GM23248 (cell line): ENCODE results near the gene TRAF2. TPM values are rescaled to one million over a fixed set of nuclear protein-coding genes. Genes with fewer than 3 reads are reported as not detected.
A peak's percentile ranks its signal among the peaks of the same experiment; 100 is the strongest.

Experiments
- DNase-seq: peaks from one replicate; pipeline ENCODE4 v3.0.0-alpha.2; 2015
- H2AFZ ChIP-seq: fragments of 200-600 bp; sonication (generic); 2 replicates; pipeline ENCODE4 v1.6.1; 2016; ENCODE audit warnings: antibody characterized with exemption
- H3F3A ChIP-seq: fragments of 200-600 bp; sonication (generic); 2 replicates; pipeline ENCODE4 v1.6.1; 2016; ENCODE audit warnings: mild to moderate bottlenecking, antibody characterized with exemption, mixed run types; ENCODE audit not compliant: insufficient read depth
- H3K27ac ChIP-seq: fragments of 200-600 bp; sonication (generic); 2 replicates; pipeline ENCODE4 v1.5.1; 2016; ENCODE audit warnings: mild to moderate bottlenecking
- H3K27me3 ChIP-seq: fragments of 200-600 bp; sonication (generic); replicated peaks from 2 replicates; pipeline ENCODE4 v1.6.1; 2016; ENCODE audit warnings: mild to moderate bottlenecking; ENCODE audit not compliant: insufficient read depth
- H3K36me3 ChIP-seq: fragments of 200-600 bp; sonication (generic); 2 replicates; pipeline ENCODE4 v1.6.1; 2016; ENCODE audit warnings: low read depth, mild to moderate bottlenecking
- H3K4me1 ChIP-seq: fragments of 200-600 bp; sonication (generic); 2 replicates; pipeline ENCODE4 v1.6.1; 2016; ENCODE audit warnings: mild to moderate bottlenecking; ENCODE audit not compliant: insufficient read depth
- H3K4me2 ChIP-seq: fragments of 200-600 bp; sonication (generic); one replicate; pipeline ENCODE4 v1.6.1; 2016; ENCODE audit warnings: mild to moderate bottlenecking; ENCODE audit not compliant: unreplicated experiment
- H3K4me3 ChIP-seq: fragments of 200-600 bp; sonication (generic); 2 replicates; pipeline ENCODE4 v1.5.1; 2016; ENCODE audit warnings: mild to moderate bottlenecking
- H3K79me2 ChIP-seq: fragments of 200-600 bp; sonication (generic); 2 replicates; pipeline ENCODE4 v1.6.1; 2016; ENCODE audit warnings: mild to moderate bottlenecking; ENCODE audit not compliant: insufficient read depth
- H3K9ac ChIP-seq: fragments of 200-600 bp; sonication (generic); 2 replicates; pipeline ENCODE4 v1.6.1; 2016; ENCODE audit warnings: mild to moderate bottlenecking
- H3K9me2 ChIP-seq: fragments of 200-600 bp; sonication (generic); 2 replicates; pipeline ENCODE4 v1.6.1; 2016; ENCODE audit warnings: mixed run types, mild to moderate bottlenecking, moderate library complexity; ENCODE audit not compliant: insufficient read depth
- H3K9me3 ChIP-seq: fragments of 200-600 bp; sonication (generic); one replicate; pipeline ENCODE4 v1.6.1; 2017; ENCODE audit warnings: low read depth
- H4K20me1 ChIP-seq: fragments of 200-600 bp; sonication (generic); 2 replicates; pipeline ENCODE4 v1.6.0; 2016; ENCODE audit not compliant: insufficient read depth
- EZH2 ChIP-seq: fragments of 200-600 bp; sonication (generic); IDR thresholded peaks from 2 replicates; pipeline ENCODE4 v1.6.1; 2018; ENCODE audit warnings: antibody characterized with exemption, mild to moderate bottlenecking; ENCODE audit not compliant: insufficient read depth, poor library complexity, severe bottlenecking
- EZH2phosphoT487 ChIP-seq: fragments of 200-600 bp; sonication (generic); IDR thresholded peaks from 2 replicates; pipeline ENCODE4 v1.6.1; 2018; ENCODE audit warnings: antibody characterized with exemption, moderate library complexity, mild to moderate bottlenecking, low read depth; ENCODE audit not compliant: insufficient read depth
- WGBS, 2 experiments: methylation state at CpG; one replicate each; pipeline ENCODE4 v1.1.6; 2015 to 2017; ENCODE audit warnings: low lambda C conversion rate in 2 of 2, low coverage in 1 of 2; ENCODE audit errors: missing lambda C conversion rate in 2 of 2; 5-methylcytosine and 5-hydroxymethylcytosine counted together
- in situ Hi-C: fragments of 300-500 bp; cut with MboI; formaldehyde crosslinking; loops from 2 replicates; pipeline ENCODE4 v1.15.0; 2020
- polyA plus RNA-seq: library from polyadenylated mRNA; unstranded; fragments of >200 nt; fragmentation: Nextera tagmentation; extraction: Ambion mirVana; gene quantifications from 2 replicates; pipeline ENCODE4 v1.2.1, GENCODE V29; 2016
- total RNA-seq: library from RNA; depleted of rRNA; stranded (reverse); fragments of >200 nt; shearing (Covaris generic); gene quantifications from 2 replicates; pipeline ENCODE4 v1.2.3, GENCODE V29; 2014

The TRAF2 gene
- total and polyA plus RNA-seq, 2 experiments from 2014 or later, result 8.1 to 15.0 TPM

GRCh38 chr9:136846376-136847087 lies 39.8 kb upstream of the TRAF2 start:
- peak; percentile 9 for TF ChIP-seq EZH2
- TF ChIP-seq EZH2phosphoT487, result no peak
- H3K9me2 ChIP-seq, result no peaks in the 10 kb centered on the region

GRCh38 chr9:136847088-136847825 lies 39.1 kb upstream of the TRAF2 start:
- Histone ChIP-seq H3K27ac (no peak overlapping the region), H3K9me2 (no peaks in the 10 kb centered on the region), H2AFZ (no peak overlapping the region), H3K4me3 (peak overlapping the region; percentile 84), H3K27me3 (0 out of 2 replicates have a peak, but pooled peaks cover 3% of the 10 kb centered on the region), H3K4me1 (no peaks in the 10 kb centered on the region), H3K9me3 (no peaks in the 10 kb centered on the region), H3K36me3 (no peaks in the 10 kb centered on the region), H4K20me1 (no peaks in the 10 kb centered on the region), H3K79me2 (peaks cover 7% of the 10 kb centered on the region; the same call in 1 of the 2 replicates), H3K9ac (peak overlapping the region; percentile 83), H3F3A (no peaks in the 10 kb centered on the region), H3K4me2 (peak overlapping the region; percentile 86)
- in situ Hi-C loops, result no loop called here
- 1 to 6% methylated on average over 51 to 56 of the region's 75 CpGs for whole genome bisulfite sequencing, 2 experiments
- TF ChIP-seq EZH2, result no peak
- no peak for TF ChIP-seq EZH2phosphoT487
- DNase-seq, result peak; percentile 66

More at GRCh38 chr9:136846376-136847087, 39.8 kb upstream of the TRAF2 start:
- Histone ChIP-seq H2AFZ (no peak overlapping the region), H3K36me3 (no peaks in the 10 kb centered on the region), H3K9ac (no peak overlapping the region), H3K9me3 (no peaks in the 10 kb centered on the region), H3K79me2 (peaks cover 7% of the 10 kb centered on the region; the same call in 1 of the 2 replicates), H4K20me1 (no peaks in the 10 kb centered on the region), H3K27ac (no peak overlapping the region), H3K4me3 (peak overlapping the region; percentile 41), H3F3A (no peaks in the 10 kb centered on the region), H3K4me2 (no peak overlapping the region), H3K27me3 (0 out of 2 replicates have a peak, but pooled peaks cover 3% of the 10 kb centered on the region), H3K4me1 (peaks cover 2% of the 10 kb centered on the region)
- in situ Hi-C loops, result no loop called here
- 3 to 5% methylated on average over 60 to 77 of the region's 98 CpGs for WGBS, 2 experiments
- DNase-seq, result peak; percentile 35

- 0 out of 2 replicates have a peak overlapping the region, but pooled peaks have one; percentile 29 for H2AFZ ChIP-seq
- in situ Hi-C loops, result no loop called here
- no peaks in the 10 kb centered on the region for H4K20me1 ChIP-seq
- H3K9me3 ChIP-seq, result no peaks in the 10 kb centered on the region
- DNase-seq, result peak; percentile 92
- H3K36me3 ChIP-seq, result no peaks in the 10 kb centered on the region
- H3F3A ChIP-seq, result no peaks in the 10 kb centered on the region
- H3K4me3 ChIP-seq, result peak overlapping the region; percentile 84
- peak overlapping the region; percentile 82 for H3K27ac ChIP-seq
- no peaks in the 10 kb centered on the region for H3K4me1 ChIP-seq
- 0 out of 2 replicates have a peak, but pooled peaks cover 3% of the 10 kb centered on the region for H3K27me3 ChIP-seq
- peaks cover 7% of the 10 kb centered on the region; the same call in 1 of the 2 replicates for H3K79me2 ChIP-seq
- H3K9me2 ChIP-seq, result no peaks in the 10 kb centered on the region
- H3K4me2 ChIP-seq, result peak overlapping the region; percentile 86
- peak overlapping the region; percentile 83 for H3K9ac ChIP-seq
- TF ChIP-seq EZH2phosphoT487, result no peak
- WGBS, 2 experiments, result 1 to 2% methylated on average over 37 to 48 of the region's 48 CpGs
Observed at GRCh38 chr9:136847826-136848392, 38.4 kb upstream of the TRAF2 start.

GRCh38 chr9:136848393-136849037 lies 37.8 kb upstream of the TRAF2 start:
- Histone ChIP-seq H4K20me1 (no peaks in the 10 kb centered on the region), H3K9ac (peak overlapping the region; percentile 83), H3K4me1 (no peaks in the 10 kb centered on the region), H3K27ac (peak overlapping the region; percentile 82), H3K79me2 (peaks cover 7% of the 10 kb centered on the region; the same call in 1 of the 2 replicates), H2AFZ (0 out of 2 replicates have a peak overlapping the region, but pooled peaks have one; percentile 29), H3K9me2 (no peaks in the 10 kb centered on the region), H3K4me3 (peak overlapping the region; percentile 84), H3K36me3 (no peaks in the 10 kb centered on the region), H3K4me2 (peak overlapping the region; percentile 86), H3K9me3 (no peaks in the 10 kb centered on the region), H3F3A (no peaks in the 10 kb centered on the region), H3K27me3 (0 out of 2 replicates have a peak, but pooled peaks cover 3% of the 10 kb centered on the region)
- peak; percentile 70 for DNase-seq
- 1 to 2% methylated on average over 29 to 52 of the region's 53 CpGs for WGBS, 2 experiments
- no peak for TF ChIP-seq EZH2phosphoT487
- no peak for TF ChIP-seq EZH2
- in situ Hi-C loops, result no loop called here
